ENCODE measurements around the gene PER3.

- TF ChIP-seq CEBPB (IDR thresholded peaks at IDR 0.05; ENCODE audit: low read depth, low read length) (no peak), CTCF (conservative IDR thresholded peaks at IDR 0.05; ENCODE audit: low read depth, low read length) (no peak), RFX5 (IDR thresholded peaks at IDR 0.05; ENCODE audit: low read depth, low read length) (no peak), MXI1 (IDR thresholded peaks at IDR 0.05; ENCODE audit: borderline replicate concordance, low read depth, low read length) (no peak), POLR2A (IDR thresholded peaks at IDR 0.05; ENCODE audit: low read depth, low read length) (no peak), SMC3 (IDR thresholded peaks at IDR 0.05; ENCODE audit: low read depth, low read length) (no peak), RAD21 (IDR thresholded peaks at IDR 0.05; ENCODE audit: low read length) (no peak)
Observed at GRCh38 chr1:7888248-7889081, 104.4 kb downstream of the PER3 start.
